GM10248 (cell line): Measurements from ENCODE around the gene RPSA.

Experiments used
- CTCF ChIA-PET: fragments of 300-600 bp; sonication (Branson Sonifier 250); formaldehyde crosslinking; extraction: SDS; loops from one replicate; lab custom pipeline; 2021; ENCODE audit warnings: antibody characterized with exemption; lab: Yijun Ruan, JAX
- POLR2A ChIA-PET: fragments of 350-650 bp; sonication (Branson Sonifier 250); formaldehyde crosslinking; extraction: SDS; loops from one replicate; lab custom pipeline; 2020; ENCODE audit warnings: antibody characterized with exemption; lab: Yijun Ruan, JAX
- DNase-seq: peaks from one replicate; pipeline ENCODE4 v3.0.0; 2012; ENCODE audit errors: extremely low spot score
- TF ChIP-seq, protein P1 (sequence below): IDR thresholded peaks from 2 replicates; pipeline ENCODE4 v1.5.1; 2012; ENCODE audit warnings: mild to moderate bottlenecking, low read depth; ENCODE audit errors: extremely low read depth, missing control alignments, control extremely low read depth

RPSA gene

DNA sequence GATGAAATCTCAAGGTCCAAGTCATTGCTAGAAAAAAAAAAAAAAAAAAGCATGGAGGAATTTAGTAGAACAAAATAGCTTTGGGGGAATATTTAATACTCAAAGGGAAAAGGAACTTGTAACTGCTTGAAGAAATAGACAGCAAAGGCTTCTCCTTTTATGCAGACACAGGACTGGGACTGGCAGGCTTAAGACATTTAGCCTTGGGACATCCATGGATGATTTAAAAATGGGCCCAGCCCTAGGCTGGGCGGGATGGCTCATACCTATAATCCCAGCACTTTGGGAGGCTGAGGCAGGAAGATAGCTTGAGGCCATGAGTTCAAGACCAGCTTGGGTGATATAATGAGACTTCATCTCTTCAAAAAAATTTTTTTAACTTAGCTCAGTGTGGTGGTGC is 19.8 kb downstream of the RPSA start:
- TF ChIP-seq, protein P1, sequence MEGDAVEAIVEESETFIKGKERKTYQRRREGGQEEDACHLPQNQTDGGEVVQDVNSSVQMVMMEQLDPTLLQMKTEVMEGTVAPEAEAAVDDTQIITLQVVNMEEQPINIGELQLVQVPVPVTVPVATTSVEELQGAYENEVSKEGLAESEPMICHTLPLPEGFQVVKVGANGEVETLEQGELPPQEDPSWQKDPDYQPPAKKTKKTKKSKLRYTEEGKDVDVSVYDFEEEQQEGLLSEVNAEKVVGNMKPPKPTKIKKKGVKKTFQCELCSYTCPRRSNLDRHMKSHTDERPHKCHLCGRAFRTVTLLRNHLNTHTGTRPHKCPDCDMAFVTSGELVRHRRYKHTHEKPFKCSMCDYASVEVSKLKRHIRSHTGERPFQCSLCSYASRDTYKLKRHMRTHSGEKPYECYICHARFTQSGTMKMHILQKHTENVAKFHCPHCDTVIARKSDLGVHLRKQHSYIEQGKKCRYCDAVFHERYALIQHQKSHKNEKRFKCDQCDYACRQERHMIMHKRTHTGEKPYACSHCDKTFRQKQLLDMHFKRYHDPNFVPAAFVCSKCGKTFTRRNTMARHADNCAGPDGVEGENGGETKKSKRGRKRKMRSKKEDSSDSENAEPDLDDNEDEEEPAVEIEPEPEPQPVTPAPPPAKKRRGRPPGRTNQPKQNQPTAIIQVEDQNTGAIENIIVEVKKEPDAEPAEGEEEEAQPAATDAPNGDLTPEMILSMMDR = no peak
- CTCF ChIA-PET = interaction anchor here (1.4 to 1.8 kb wide), 3 partner anchors 10 to 138 kb away, joined by 5 to 6 read pairs (median 5); no protein-coding TSS in a partner anchor
- POLR2A ChIA-PET = no interaction called here
- no peak for DNase-seq

DNA sequence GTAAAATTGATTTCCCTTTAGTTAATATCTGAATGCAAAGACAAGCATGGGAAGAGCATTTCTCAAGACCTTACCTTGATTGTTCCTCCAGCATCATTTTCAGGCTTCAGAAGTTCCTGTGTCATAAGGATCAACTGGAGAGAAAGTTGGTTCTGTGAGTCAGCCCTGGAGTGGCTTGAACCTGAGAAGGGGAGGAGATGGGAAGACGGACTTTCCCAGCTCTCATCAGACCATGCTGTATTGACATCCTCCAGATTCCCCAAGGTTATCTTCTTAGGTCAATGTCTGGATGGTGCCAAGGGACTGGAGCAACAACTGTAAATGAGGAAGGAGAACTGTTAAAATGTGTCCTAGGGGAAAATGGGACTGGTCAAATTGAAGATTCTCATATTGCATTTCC is 21.0 kb downstream of the RPSA start:
- no peak for DNase-seq
- TF ChIP-seq, protein P1 = no peak
- ChIA-PET CTCF (interaction anchor here (1.4 to 1.7 kb wide), 2 partner anchors 12 to 20 kb away, joined by 4 to 5 read pairs; no protein-coding TSS in a partner anchor), POLR2A (no interaction called here)

DNA sequence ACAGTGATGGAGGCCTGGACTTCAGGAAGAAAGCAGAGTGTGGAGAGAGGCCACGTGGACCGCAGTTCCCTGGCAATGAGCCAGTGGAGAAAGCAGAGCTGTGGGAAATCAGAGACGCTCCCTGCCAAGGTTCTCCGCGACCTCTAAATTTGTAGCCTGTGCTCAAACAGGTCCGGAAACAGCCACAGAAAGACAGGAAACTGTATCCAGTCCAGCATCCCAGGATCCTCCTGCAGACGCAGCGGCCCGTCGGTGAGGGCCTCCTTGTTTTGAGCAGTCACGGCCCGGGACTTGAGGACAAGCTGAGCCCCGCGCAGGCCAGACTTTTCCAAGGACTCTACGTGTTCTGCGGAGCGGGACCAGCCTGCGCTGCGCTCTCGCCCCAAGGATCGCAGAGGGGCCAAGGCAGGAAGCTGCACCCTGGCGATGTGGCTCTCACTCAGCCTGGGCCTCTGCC is 22.3 kb downstream of the RPSA start:
- TF ChIP-seq, protein P1 = no peak
- ChIA-PET POLR2A (no interaction called here), CTCF (interaction anchor here (0.9 kb wide), 1 partner anchor 15 kb away, joined by 3 read pairs; no protein-coding TSS in a partner anchor)
- DNase-seq = no peak

DNA sequence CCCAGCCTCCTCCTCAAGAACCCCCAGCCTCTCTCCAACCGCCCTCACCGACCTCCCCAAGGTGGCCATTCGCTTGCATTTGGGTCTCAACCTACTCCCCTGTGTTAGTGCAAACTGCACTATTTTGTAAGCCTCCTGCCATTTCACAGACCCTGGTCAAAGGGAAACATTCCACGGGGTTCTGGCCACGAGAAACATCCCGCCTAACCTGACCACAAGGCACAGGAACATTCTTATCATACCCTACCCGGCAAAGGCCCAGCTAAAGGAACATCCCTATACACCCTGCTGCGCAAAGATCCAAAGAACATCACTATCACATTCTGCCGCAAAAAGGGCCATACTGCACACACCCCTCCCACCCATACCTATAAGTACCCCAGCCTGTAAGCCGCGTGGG is 22.9 kb downstream of the RPSA start:
- ChIA-PET POLR2A (no interaction called here), CTCF (interaction anchor here (4.1 kb wide), 1 partner anchor 17 kb away, joined by 29 read pairs; no protein-coding TSS in a partner anchor)
- no peak for DNase-seq
- TF ChIP-seq, protein P1 = no peak

DNA sequence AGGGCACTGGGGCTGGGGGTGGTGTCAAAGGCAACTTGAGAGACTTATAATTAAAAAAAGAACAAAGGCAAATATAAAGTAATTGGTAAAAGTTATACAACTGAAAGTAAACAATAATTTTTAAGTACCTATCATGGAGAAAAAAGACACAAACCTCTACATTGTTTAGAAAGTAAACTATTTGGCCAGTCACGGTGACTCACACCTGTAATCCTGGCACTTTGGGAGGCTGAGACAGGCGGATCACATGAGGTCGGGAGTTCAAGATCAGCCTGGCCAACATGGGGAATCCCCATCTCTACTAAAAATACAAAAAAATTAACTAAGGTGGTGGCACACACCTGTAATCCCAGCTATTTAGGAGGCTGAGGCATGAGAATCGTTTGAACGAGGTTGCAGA is 25.8 kb downstream of the RPSA start:
- CTCF ChIA-PET = interaction anchor here (1.1 to 4.1 kb wide), 4 partner anchors 10 to 17 kb away, joined by 3 to 29 read pairs (median 5); no protein-coding TSS in a partner anchor
- TF ChIP-seq, protein P1 = no peak
- no peak for DNase-seq
- POLR2A ChIA-PET = no interaction called here

DNA sequence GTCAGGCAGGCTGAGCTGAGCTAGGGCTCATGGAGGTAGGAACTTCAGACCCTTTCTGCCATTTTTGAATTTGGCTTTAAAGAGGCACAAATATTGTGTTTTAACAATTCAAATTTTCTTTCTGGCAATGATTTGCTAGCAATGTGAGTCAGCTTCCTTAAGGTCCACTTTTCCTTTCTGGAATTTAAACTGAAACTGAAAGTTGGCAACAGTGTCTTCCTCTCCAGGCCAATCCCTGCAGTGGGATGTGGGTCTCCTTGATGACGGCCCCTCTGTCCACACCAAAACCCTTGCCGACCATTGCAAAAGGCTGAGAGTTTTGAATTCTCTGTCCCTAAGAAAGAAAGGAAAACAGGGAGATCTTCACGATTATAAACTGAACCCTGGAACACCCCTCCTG is 27.1 kb downstream of the RPSA start:
- POLR2A ChIA-PET = no interaction called here
- CTCF ChIA-PET = interaction anchor here (1.2 to 4.1 kb wide), 2 partner anchors 13 to 19 kb away, joined by 4 to 29 read pairs; no protein-coding TSS in a partner anchor
- TF ChIP-seq, protein P1 = no peak
- DNase-seq = no peak
